GM21737 (cell line): ENCODE measurements around the gene DOCK1.

Experiments
- ATAC-seq: cut with Tn5 transposase; IDR thresholded peaks from one replicate; pipeline ENCODE4 v1.9.1; 2021; ENCODE audit warnings: mild to moderate bottlenecking, moderate library complexity; ENCODE audit not compliant: unreplicated experiment

The DOCK1 gene

GRCh38 chr10:127492607-127493250, 587.5 kb downstream of the DOCK1 start:
- ATAC-seq: no peak

- ATAC-seq: no peak
Measured at GRCh38 chr10:127496035-127496434, 590.8 kb downstream of the DOCK1 start.

GRCh38 chr10:127497685-127498084, 592.5 kb downstream of the DOCK1 start:
- ATAC-seq: no peak

GRCh38 chr10:127498087-127498486, 592.9 kb downstream of the DOCK1 start:
- no peak for ATAC-seq

GRCh38 chr10:127500127-127500526, 594.9 kb downstream of the DOCK1 start:
- no peak for ATAC-seq
